HUES64 (cell line): ENCODE measurements around the gene MAGI2.

Experiments
- H3K27ac ChIP-seq: 2 replicates; pipeline ENCODE4 v1.7.0; 2013; ENCODE audit warnings: low read depth, low read length, inconsistent platforms
- H3K27me3 ChIP-seq: 2 replicates; pipeline ENCODE4 v1.6.1; 2013; ENCODE audit warnings: mild to moderate bottlenecking, low read length; ENCODE audit not compliant: insufficient read depth
- H3K36me3 ChIP-seq: 2 replicates; pipeline ENCODE4 v1.6.1; 2013; ENCODE audit warnings: mild to moderate bottlenecking, low read length; ENCODE audit not compliant: insufficient read depth
- H3K4me1 ChIP-seq: 2 replicates; pipeline ENCODE4 v1.6.1; 2013; ENCODE audit warnings: mild to moderate bottlenecking, low read length, moderate library complexity; ENCODE audit not compliant: insufficient read depth
- H3K4me3 ChIP-seq: 2 replicates; pipeline ENCODE4 v1.5.1; 2013; ENCODE audit warnings: mild to moderate bottlenecking, low read length, moderate library complexity
- H3K9ac ChIP-seq: 2 replicates; pipeline ENCODE4 v1.6.1; 2013; ENCODE audit warnings: mild to moderate bottlenecking, low read depth, low read length
- H3K9me3 ChIP-seq: 2 replicates; pipeline ENCODE4 v1.6.1; 2013; ENCODE audit warnings: low read depth, low read length; ENCODE audit not compliant: insufficient read depth
- WGBS: fragments of 150-250, 120-280 bp; methylation state at CpG from one replicate; pipeline ENCODE4 v1.1.7; 2013; ENCODE audit warnings: missing lambda C conversion rate; 5-methylcytosine and 5-hydroxymethylcytosine counted together

MAGI2 gene

GRCh38 chr7:78558566-78558965 is 894.9 kb downstream of the MAGI2 start:
- Histone ChIP-seq H3K4me3 (no peak overlapping the region), H3K27ac (no peak overlapping the region), H3K36me3 (no peaks in the 10 kb centered on the region), H3K4me1 (peaks cover 39% of the 10 kb centered on the region), H3K9ac (no peak overlapping the region), H3K9me3 (no peaks in the 10 kb centered on the region), H3K27me3 (no peaks in the 10 kb centered on the region)
- WGBS: 74% methylated on average over 2 of the region's 3 CpGs

GRCh38 chr7:78543976-78544375 is 909.5 kb downstream of the MAGI2 start:
- 95% methylated on average over 1 of the region's 1 CpG for WGBS
- H3K4me1 ChIP-seq: no peaks in the 10 kb centered on the region
- no peaks in the 10 kb centered on the region for H3K9me3 ChIP-seq
- H3K9ac ChIP-seq: no peak overlapping the region
- no peaks in the 10 kb centered on the region for H3K27me3 ChIP-seq
- H3K4me3 ChIP-seq: no peak overlapping the region
- H3K36me3 ChIP-seq: no peaks in the 10 kb centered on the region
- H3K27ac ChIP-seq: no peak overlapping the region

DNA sequence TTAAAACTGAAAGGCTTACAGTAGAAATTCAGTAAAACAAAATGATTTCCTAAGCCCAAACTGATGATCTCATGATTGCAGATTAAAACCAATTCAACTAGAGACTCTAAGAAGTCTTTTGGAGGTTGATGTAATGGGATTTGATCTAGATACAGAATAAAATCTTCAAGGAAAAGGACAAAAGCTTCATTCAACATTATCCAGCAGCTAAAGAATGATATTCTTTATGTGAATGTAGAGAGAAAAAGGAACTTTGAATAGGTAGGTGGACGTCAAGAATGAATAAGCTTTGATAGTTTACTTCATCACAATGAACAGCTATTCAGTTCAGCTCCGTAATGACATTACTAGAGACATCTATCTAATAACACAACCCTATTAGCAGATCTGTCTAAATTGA is 910.5 kb downstream of the MAGI2 start:
- 100% methylated on average over 1 of the region's 2 CpGs for WGBS
- H3K27ac ChIP-seq: no peak overlapping the region
- H3K9ac ChIP-seq: no peak overlapping the region
- no peaks in the 10 kb centered on the region for H3K27me3 ChIP-seq
- H3K4me3 ChIP-seq: no peak overlapping the region
- H3K36me3 ChIP-seq: no peaks in the 10 kb centered on the region
- no peaks in the 10 kb centered on the region for H3K4me1 ChIP-seq
- 0 out of 2 replicates have a peak, but pooled peaks cover under 1% of the 10 kb centered on the region for H3K9me3 ChIP-seq

DNA sequence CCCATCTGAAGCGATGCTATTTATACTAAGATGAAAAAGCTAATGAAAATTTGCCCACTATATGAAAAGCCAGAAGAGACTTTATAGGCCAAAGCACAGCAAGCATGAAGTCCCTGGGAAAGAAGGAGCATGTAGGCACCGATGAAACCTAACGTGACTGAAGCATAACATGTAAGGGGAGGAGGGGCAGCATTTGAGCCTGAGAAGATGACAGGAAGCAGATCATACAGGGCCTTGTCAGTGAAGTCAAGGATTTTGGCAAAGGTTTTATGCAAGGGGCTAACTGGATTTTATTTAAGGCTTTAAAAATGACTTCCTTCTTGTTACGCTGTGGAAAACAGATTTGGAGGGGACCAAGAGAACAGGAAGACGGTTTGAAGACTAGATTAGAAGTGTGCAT is 910.9 kb downstream of the MAGI2 start:
- Histone ChIP-seq H3K9ac (no peak overlapping the region), H3K9me3 (peaks cover 3% of the 10 kb centered on the region; the same call in 1 of the 2 replicates), H3K4me1 (no peaks in the 10 kb centered on the region), H3K36me3 (no peaks in the 10 kb centered on the region), H3K27me3 (no peaks in the 10 kb centered on the region), H3K27ac (no peak overlapping the region), H3K4me3 (no peak overlapping the region)
- 93% methylated on average over 5 of the region's 5 CpGs for WGBS

- Histone ChIP-seq H3K27me3 (no peaks in the 10 kb centered on the region), H3K4me3 (no peak overlapping the region), H3K9ac (no peak overlapping the region), H3K36me3 (no peaks in the 10 kb centered on the region), H3K27ac (no peak overlapping the region), H3K4me1 (no peaks in the 10 kb centered on the region), H3K9me3 (peaks cover 3% of the 10 kb centered on the region; the same call in 1 of the 2 replicates)
- WGBS: 96% methylated on average over 6 of the region's 6 CpGs
Observed at GRCh38 chr7:78539825-78540224, 913.6 kb downstream of the MAGI2 start.

DNA sequence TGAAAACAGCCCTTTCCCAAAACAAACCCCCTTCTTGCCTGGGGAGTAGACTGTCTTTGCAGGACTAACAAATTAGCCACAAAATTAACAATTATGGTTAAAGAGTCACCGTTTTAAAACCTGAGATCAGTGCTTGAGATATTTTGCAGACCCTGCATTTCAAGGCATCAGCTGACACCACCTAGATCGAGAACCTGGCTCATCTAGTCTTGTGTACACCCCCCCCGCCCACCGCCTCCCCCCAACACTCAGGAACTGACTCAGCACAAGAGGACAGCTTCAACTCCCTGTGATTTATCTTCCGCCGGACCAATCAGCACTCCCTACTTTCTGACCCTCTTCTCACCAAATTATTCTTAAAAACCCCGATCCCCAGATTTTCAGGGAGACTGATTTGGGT is 917.8 kb downstream of the MAGI2 start:
- WGBS: 88% methylated on average over 6 of the region's 7 CpGs
- no peaks in the 10 kb centered on the region; the same call in 1 of the 2 replicates for H3K36me3 ChIP-seq

GRCh38 chr7:78530351-78530750 is 923.1 kb downstream of the MAGI2 start:
- WGBS: 83% methylated on average over 4 of the region's 4 CpGs
- Histone ChIP-seq H3K27ac (no peak overlapping the region), H3K9ac (no peak overlapping the region), H3K9me3 (no peaks in the 10 kb centered on the region), H3K4me3 (no peak overlapping the region), H3K36me3 (no peaks in the 10 kb centered on the region; the same call in 1 of the 2 replicates), H3K27me3 (no peaks in the 10 kb centered on the region), H3K4me1 (peaks cover 44% of the 10 kb centered on the region)

More for the DNA sequence above, 917.8 kb downstream of the MAGI2 start:
- no peaks in the 10 kb centered on the region for H3K27me3 ChIP-seq
- no peak overlapping the region for H3K9ac ChIP-seq
- H3K9me3 ChIP-seq: peaks cover 3% of the 10 kb centered on the region; the same call in 1 of the 2 replicates
- peaks cover 13% of the 10 kb centered on the region for H3K4me1 ChIP-seq
- no peak overlapping the region for H3K4me3 ChIP-seq
- no peak overlapping the region for H3K27ac ChIP-seq

- Histone ChIP-seq H3K9me3 (no peaks in the 10 kb centered on the region), H3K9ac (no peak overlapping the region), H3K27ac (no peak overlapping the region; the same call in 1 of the 2 replicates), H3K36me3 (no peaks in the 10 kb centered on the region; the same call in 1 of the 2 replicates), H3K4me1 (peaks cover 44% of the 10 kb centered on the region), H3K27me3 (no peaks in the 10 kb centered on the region), H3K4me3 (no peak overlapping the region)
- 88% methylated on average over 3 of the region's 3 CpGs for WGBS
Observed at GRCh38 chr7:78529392-78529791, 924.1 kb downstream of the MAGI2 start.

- H3K36me3 ChIP-seq: no peaks in the 10 kb centered on the region; the same call in 1 of the 2 replicates
- H3K9ac ChIP-seq: no peak overlapping the region
- H3K27me3 ChIP-seq: no peaks in the 10 kb centered on the region
- peaks cover 48% of the 10 kb centered on the region for H3K4me1 ChIP-seq
- 68% methylated on average over 3 of the region's 3 CpGs for WGBS
- no peak overlapping the region for H3K4me3 ChIP-seq
- H3K27ac ChIP-seq: peak overlapping the region; percentile 3
- H3K9me3 ChIP-seq: no peaks in the 10 kb centered on the region
Observed at GRCh38 chr7:78528964-78529363, 924.5 kb downstream of the MAGI2 start.

DNA sequence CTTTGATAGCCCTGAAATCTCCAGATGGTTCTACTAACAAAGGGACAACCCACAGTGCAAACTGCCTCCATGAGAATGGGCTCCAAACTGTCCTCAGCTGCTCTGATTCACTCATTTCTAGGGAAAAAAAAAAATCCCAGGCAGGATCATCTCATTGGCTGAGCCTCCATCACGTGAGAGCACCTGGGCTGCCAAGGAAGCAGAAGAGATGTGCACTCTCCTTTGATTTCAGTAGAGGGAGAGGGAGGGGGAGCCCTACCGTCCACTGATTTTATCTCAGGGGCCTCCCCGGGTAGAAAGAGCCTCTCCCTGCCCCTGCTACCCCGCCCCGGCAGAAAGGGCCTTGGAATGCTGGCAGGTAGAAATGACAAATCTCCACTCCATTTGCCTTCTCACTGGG is 929.5 kb downstream of the MAGI2 start:
- Histone ChIP-seq H3K27ac (no peak overlapping the region), H3K27me3 (no peaks in the 10 kb centered on the region), H3K4me1 (peaks cover 21% of the 10 kb centered on the region), H3K36me3 (no peaks in the 10 kb centered on the region; the same call in 1 of the 2 replicates), H3K4me3 (no peak overlapping the region), H3K9me3 (no peaks in the 10 kb centered on the region), H3K9ac (no peak overlapping the region)
- 70% methylated on average over 5 of the region's 5 CpGs for WGBS

DNA sequence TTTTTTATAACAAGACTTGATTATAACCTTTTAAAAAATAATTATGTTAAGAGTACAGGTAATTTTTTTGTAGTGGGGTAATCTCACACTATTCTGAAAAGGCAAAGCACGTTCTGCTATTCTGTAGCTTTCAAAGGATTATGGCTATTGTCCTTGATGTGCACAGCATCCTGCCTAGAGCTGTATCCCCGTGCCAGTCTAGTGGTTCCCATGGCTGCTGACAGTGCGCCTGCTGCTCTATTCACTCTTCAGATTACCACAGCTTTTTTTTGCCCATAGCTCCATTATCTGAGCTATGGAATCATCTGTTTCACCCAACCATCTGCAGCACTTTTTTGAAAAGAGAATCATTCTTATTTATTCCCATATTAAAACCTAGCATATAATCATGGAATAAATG is 931.5 kb downstream of the MAGI2 start:
- Histone ChIP-seq H3K4me3 (no peak overlapping the region), H3K9me3 (no peaks in the 10 kb centered on the region), H3K9ac (no peak overlapping the region), H3K36me3 (no peaks in the 10 kb centered on the region; the same call in 1 of the 2 replicates), H3K27me3 (no peaks in the 10 kb centered on the region), H3K4me1 (peaks cover 4% of the 10 kb centered on the region; the same call in 1 of the 2 replicates), H3K27ac (no peak overlapping the region)
- WGBS: 92% methylated on average over 3 of the region's 3 CpGs

GRCh38 chr7:78516450-78516849 is 937.0 kb downstream of the MAGI2 start:
- no peak overlapping the region for H3K9ac ChIP-seq
- H3K27me3 ChIP-seq: no peaks in the 10 kb centered on the region
- peaks cover 5% of the 10 kb centered on the region; the same call in 1 of the 2 replicates for H3K4me1 ChIP-seq
- H3K36me3 ChIP-seq: no peaks in the 10 kb centered on the region; the same call in 1 of the 2 replicates
- 99% methylated on average over 2 of the region's 2 CpGs for WGBS
- no peak overlapping the region for H3K27ac ChIP-seq
- no peak overlapping the region for H3K4me3 ChIP-seq
- H3K9me3 ChIP-seq: no peaks in the 10 kb centered on the region
